Muscle of arm (tissue), 14 donors: Measurements from ENCODE around the gene LEFTY1. TPM values are rescaled to one million over a fixed set of nuclear protein-coding genes. Genes with fewer than 3 reads are reported as not detected.
"Not testable (repeated sequence)": the region's sequence is repeated elsewhere in the genome, so short reads cannot be mapped to it uniquely, and the experiment has no call there.

Experiments used
- DNase-seq: peaks from one replicate; pipeline ENCODE4 v3.0.0-alpha.2; 2013
- long read RNA-seq, 11 donors: transcript quantifications; one replicate each; lab custom pipeline, GENCODE V29; 2026
- polyA plus RNA-seq, 12 donors: library from polyadenylated mRNA; unstranded; fragments of 120-200 nt; gene quantifications; one replicate each; pipeline ENCODE4 v1.2.1, GENCODE V29; 2013; ENCODE audit not compliant: insufficient read length in 12 of 12

The LEFTY1 gene, protein sequence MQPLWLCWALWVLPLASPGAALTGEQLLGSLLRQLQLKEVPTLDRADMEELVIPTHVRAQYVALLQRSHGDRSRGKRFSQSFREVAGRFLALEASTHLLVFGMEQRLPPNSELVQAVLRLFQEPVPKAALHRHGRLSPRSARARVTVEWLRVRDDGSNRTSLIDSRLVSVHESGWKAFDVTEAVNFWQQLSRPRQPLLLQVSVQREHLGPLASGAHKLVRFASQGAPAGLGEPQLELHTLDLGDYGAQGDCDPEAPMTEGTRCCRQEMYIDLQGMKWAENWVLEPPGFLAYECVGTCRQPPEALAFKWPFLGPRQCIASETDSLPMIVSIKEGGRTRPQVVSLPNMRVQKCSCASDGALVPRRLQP
- under 1 TPM in 10 of 12 donors, not detected in 2; 0.14 to 0.61 (median 0.37) TPM for polyA plus RNA-seq
- long read RNA-seq, donor 1, transcript LEFTY1-201 (4 exons, 1,626 nt), result major isoform, 9 of 9 reads
- long read RNA-seq, donor 1, partial matches to known transcripts, result 0 of 9 reads
- long read RNA-seq, donor 1, other reads (novel, unspliced or antisense), result 0 of 9 reads
- long read RNA-seq, donor 2, result 0 reads
- long read RNA-seq, donor 3, result 0 reads
- long read RNA-seq, donor 4, result 0 reads
- long read RNA-seq, donor 5, result 0 reads
- long read RNA-seq, donor 6, result 0 reads
- long read RNA-seq, donor 7, result 0 reads
- long read RNA-seq, donor 8, result 0 reads
- long read RNA-seq, donor 9, result 0 reads
- long read RNA-seq, donor 10, result 0 reads
- long read RNA-seq, donor 11, result 0 reads

DNA sequence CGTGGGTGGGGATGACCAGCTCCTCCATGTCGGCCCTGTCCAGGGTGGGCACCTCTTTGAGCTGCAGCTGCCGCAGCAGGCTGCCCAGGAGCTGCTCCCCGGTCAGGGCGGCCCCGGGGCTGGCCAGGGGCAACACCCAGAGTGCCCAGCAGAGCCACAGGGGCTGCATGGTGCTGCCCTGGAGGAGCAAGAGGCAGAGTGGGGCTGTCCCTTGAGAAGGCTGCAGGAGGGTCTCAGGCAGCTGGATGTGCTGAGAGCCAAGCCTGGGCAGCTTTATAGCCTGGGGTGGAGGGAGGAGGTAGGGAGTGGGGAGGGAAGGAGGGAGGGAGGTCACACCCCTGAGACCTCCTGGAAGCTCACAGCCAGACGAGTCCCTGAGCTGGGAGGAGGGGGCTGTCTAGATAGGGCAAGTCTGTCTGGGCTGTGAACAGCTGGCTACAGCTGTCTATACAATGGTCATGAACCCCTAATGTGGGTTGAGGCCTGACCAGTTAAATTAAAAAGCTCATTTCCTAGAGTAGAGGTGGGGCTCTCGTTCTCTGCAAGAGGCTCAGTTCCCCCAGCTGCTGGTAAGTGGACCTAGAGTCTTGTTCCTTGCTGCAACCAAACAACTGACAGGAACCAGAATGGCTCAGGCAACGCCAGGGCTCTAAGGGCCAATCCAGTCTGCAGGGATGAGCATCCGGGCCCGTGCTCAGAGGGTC is at the start of gene LEFTY1:
TSS of gene LEFTY1 (minus strand) at position 249 of the 704 bp plus-strand sequence. CDS start at position 169, 80 bp downstream.
- no peak for DNase-seq

DNA sequence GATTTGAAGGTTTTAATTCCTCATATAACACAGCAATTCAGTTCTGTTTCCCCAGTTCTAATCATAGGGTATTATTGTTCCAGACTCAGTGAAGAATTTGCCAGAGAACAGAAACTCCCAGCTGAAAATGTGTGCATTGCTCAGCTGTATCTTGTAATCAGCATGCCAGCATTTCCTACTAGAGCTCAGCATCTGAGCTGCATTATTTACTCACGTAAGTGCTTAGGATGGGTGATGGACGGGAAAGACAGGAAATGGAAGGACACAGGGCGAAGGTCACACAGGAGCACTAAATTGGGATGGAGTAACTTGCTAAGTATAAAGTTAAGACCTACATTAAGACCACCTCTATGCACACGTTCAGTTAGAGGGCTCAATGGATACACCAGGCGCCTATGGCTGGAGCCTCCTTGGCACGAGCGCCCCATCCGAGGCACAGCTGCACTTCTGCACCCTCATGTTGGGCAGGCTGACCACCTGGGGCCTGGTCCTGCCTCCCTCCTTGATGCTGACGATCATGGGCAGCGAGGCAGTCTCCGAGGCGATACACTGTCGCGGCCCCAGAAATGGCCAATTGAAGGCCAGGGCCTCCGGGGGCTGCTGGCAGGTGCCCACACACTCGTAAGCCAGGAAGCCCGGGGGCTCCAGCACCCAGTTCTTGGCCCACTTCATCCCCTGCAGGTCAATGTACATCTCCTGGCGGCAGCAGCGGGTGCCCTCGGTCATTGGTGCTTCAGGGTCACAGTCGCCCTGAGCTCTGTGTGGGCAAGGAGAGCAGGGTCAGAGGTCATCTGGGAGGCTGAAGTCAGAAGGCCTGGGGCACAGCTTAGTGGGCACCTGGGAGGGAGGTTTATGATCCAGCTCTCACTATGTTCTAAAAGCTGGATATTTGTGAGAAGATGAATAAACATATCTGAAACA is 48.4 kb upstream of the LEFTY1 start:
- peak; percentile 23 for DNase-seq

GRCh38 chr1:225936523-225936922 is 47.6 kb upstream of the LEFTY1 start:
- DNase-seq, result no peak

DNA sequence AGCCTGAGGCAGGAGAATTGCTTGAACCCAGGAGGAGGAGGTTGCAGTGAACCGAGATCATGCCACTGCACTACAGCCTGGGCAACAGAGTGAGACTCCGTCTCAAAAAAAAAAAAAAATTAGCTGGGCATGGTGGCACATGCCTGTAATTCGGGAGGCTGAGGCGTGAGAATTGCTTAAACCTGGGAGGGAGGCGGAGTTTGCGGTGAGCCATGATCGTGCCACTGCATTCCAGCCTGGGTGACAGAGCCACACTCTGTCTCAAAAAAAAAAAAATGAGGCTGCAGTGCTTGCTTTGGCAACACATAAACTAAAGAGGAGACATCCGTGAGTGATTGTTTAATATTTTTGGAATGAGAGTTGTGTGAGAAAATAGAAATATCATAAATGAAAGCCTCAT is 47.1 kb upstream of the LEFTY1 start:
- not testable (repeated sequence) for DNase-seq

DNA sequence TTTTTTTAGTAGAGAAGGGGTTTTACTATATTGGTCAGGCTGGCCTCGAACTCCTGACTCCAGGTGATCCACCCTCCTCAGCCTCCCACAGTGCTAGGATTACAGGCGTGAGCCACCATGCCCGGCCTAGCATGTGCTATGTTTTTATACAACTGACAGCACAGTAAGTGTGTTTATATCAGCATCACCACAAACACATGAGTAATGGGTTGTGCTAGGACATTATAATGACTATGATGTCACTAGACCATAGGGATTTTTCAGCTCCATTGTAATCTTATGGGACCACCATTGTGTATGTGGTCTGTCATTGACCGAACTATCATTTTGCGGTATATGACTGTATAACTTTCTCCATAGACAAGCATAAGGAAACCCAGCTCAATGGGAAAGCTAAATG is 45.8 kb upstream of the LEFTY1 start:
- DNase-seq, result no peak

- no peak for DNase-seq
These were observed 44.1 kb upstream of the LEFTY1 start for GRCh38 chr1:225933072-225933471.

DNA sequence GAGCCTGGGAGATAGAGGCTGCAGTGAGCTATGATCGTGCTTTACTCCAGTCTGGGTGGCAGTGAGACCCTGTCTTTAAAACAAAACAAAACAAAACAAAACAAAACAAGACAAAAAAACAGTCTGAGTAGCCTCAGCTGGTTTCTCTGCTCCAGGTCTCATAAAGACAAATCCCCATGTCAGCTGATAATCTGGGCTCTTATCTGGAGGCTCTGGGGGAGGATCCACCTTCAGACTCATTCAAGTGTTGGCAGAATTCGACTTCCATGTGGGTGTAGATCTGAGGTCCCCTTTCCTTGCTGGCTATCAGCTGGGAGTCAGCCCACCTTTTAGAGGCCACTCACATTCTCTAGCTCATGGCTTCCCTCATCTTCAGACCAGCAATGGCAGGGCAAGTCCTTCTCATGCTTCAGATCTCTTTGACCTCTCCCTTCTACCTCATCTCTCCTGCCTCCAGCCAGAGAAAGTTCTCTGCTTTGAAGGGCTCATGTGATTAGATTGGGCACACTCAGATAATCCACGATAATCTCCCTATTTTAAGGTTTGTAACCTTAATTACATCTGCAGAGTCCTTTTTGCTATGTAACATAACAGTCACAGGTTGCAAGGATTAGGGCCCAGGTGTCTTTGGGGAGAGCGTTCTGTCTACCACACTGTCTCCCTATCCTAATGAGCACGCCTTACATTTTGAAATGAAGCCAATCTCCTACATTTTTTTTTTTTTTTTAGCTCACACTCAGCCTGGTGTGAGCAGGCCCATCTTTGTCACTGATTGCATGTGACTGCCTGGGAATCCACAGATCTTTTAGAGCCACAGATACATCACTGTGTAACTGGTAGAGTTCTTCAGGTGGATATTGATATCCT is 42.6 kb upstream of the LEFTY1 start:
- no peak for DNase-seq

GRCh38 chr1:225930566-225930965 is 41.6 kb upstream of the LEFTY1 start:
- DNase-seq, result no peak

DNA sequence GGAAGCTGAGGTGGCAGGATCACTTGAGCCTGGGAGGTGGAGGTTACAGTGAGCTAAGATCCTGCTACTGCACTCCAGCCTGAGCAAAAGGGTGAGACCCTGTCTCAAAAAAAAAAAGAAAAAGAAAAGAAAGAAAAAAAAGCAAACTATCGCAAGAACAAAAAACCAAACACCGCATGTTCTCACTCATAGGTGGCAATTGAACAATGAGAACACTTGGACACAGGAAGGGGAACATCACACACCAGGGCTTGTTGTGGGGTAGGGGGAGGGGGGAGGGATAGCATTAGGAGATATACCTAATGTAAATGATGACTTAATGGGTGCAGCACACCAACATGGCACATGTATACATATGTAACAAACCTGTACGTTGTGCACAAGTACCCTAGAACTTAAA is 40.5 kb upstream of the LEFTY1 start:
- not testable (repeated sequence) for DNase-seq

DNA sequence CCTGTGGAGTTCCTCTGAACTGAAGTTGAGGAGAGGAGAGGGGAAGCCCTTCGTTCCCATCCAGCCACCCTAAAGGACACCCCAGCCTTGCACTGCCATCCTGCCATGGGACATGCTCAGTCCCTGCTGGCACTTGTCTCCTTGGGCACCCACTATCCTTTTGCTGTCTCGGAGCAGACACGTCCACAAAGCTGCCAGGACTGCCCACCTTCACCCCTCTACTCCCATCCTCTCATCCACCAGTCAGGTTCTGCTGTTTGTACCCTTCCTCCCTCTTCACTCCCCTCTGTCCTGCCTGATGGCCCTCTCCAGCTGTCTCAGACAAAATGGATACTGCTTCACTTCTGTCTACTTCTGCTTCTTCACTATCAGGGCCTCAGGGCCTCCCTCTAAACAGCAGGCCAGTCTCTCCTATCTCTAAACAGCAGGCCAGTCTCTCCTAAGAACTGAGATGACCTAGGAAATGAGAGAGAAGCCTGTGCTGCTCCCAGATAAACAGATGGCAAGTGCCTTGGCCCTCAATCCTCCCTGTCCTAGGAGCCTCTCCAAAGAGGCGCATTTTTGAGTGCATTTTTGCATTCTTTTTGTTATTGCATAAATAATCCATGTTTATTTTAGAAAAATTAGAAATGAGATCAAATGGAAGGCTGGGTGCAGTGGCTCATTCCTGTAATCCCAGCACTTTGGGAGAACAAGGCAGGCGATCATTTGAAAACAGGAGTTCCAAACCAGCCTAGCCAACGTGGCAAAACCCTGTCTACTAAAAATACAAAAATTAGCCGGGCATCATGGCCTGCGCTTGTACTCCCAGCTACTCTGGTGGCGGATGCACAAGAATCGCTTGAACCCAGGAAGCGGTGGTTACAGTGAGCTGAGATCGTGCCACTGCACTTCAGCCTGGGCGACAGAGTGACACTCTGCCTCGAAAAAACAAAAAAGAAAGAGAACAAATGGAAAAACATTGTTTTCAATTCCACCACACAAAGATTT is 39.5 kb upstream of the LEFTY1 start:
- no peak for DNase-seq

- DNase-seq, result no peak
These were observed 37.7 kb upstream of the LEFTY1 start for GRCh38 chr1:225926551-225927113.

GRCh38 chr1:225923692-225924555 is 35.0 kb upstream of the LEFTY1 start, which contains the start of gene PYCR2:
Gene PYCR2, minus strand, starts transcription at chr1:225924250. Its CDS starts 140 bp downstream, at chr1:225924110.
- DNase-seq, result peak; percentile 95

GRCh38 chr1:225923381-225923691 is 34.4 kb upstream of the LEFTY1 start:
- DNase-seq, result no peak

DNA sequence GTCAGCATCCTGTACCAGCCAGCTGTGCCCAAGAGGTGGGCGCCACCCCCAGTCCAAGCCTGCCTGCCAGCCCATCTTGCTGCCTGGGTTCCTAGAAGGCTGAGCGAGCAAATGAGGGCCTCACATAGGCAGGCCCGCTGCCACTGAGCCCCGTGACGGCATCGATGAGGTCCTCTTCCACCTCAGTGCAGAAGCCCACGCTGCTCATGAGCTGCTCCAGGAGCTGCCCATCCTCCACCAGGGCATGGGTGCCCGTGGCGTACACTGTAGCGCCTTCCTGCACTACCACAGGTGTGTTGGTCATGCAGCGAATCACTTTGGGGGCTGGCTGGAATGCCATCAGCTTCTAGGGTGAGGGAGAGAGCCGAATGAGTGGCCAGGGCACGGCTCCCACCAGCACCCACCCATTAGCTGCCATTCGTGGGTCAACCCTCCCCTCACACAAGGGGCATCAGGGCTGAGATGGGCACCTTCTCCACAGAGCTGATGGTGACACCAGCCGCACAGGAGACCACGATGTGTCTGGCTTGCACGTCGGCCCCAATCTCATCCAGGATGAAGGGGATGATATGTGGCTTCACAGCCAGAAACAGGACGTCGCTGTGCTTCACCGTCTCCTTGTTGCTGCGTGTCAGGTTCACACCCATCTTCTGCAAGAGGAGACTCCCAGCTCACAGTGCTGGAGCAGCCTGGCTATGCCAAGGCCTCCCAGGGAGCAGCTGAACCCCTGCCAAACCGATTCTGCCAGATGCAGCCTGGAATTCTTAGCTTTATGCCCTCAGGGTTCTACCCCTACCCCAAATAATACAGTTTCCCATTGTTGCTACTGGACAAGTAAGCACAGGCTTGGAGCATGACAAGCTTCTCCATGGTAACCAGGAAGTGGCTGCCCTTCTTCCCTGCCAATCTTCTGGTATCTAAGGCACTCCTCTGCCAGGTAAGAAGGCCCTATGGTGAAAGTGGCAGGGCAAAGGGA is 33.1 kb upstream of the LEFTY1 start:
- no peak for DNase-seq

- DNase-seq, result no peak
These were observed 31.0 kb upstream of the LEFTY1 start for GRCh38 chr1:225919906-225920305.

DNA sequence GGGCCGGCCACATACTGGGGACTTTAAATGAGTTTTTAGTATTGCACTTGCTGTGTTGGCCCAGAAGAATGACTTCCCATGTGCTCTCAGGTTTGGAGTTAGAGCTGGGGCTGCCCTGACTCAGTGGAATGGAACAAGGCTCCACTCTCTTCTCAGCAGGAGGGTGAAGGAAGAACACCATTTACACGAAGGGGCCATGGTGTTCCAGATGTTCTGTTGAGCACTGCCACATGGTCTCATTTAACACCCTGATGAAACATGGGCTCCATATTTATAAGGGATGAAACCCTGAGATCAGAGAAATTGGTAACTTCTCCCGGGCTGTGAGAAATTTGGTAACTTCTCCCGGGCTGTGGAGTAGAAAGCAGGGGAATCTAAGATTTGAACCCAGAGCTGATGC is 29.3 kb upstream of the LEFTY1 start:
- DNase-seq, result no peak
